Left ventricle myocardium superior (tissue), 1 donor: Measurements from ENCODE around the gene CMTM5. TPM values are rescaled to one million over a fixed set of nuclear protein-coding genes. Genes with fewer than 3 reads are reported as not detected.
A peak's percentile ranks its signal among the peaks of the same experiment; 100 is the strongest.
"Not testable (repeated sequence)": the region's sequence is repeated elsewhere in the genome, so short reads cannot be mapped to it uniquely, and the experiment has no call there.

ENCODE experiments used
- ATAC-seq: fragments of 200-7000 bp; cut with Tn5 transposase; one replicate; pipeline ENCODE4 v1.9.1; 2020; ENCODE audit warnings: mild to moderate bottlenecking, moderate library complexity
- DNase-seq: peaks from one replicate; pipeline ENCODE4 v3.0.0-alpha.2; 2020
- intact Hi-C: fragments of 100-400 bp; cut with micrococcal nuclease; formaldehyde crosslinking; loops from one replicate; pipeline ENCODE4 v1.11.0; 2022
- microRNA-seq: library from miRNA; unstranded; fragments of <30 nt; microRNA quantifications from one replicate; pipeline ENCODE4 v1.2.0, GENCODE V29; 2020; ENCODE audit warnings: borderline number of aligned reads
- total RNA-seq: library from RNA; stranded (reverse); fragmentation: NEBNext Ultra II Directional; extraction: Animal tissue kit (Norgen Biotek cat#: 25700); gene quantifications from one replicate; pipeline ENCODE4 v1.2.1, GENCODE V29; 2021
- donor health status: DM: no; HTN: yes; CAD: no; lungs with severe emphysema.

The CMTM5 gene
- total RNA-seq, 1 donor from 2014 or later = not detected

GRCh38 chr14:23425798-23426197, 49.0 kb downstream of the CMTM5 start:
- ATAC-seq, intact Hi-C loops: not testable (repeated sequence)
- peak; percentile 26 for DNase-seq

DNA sequence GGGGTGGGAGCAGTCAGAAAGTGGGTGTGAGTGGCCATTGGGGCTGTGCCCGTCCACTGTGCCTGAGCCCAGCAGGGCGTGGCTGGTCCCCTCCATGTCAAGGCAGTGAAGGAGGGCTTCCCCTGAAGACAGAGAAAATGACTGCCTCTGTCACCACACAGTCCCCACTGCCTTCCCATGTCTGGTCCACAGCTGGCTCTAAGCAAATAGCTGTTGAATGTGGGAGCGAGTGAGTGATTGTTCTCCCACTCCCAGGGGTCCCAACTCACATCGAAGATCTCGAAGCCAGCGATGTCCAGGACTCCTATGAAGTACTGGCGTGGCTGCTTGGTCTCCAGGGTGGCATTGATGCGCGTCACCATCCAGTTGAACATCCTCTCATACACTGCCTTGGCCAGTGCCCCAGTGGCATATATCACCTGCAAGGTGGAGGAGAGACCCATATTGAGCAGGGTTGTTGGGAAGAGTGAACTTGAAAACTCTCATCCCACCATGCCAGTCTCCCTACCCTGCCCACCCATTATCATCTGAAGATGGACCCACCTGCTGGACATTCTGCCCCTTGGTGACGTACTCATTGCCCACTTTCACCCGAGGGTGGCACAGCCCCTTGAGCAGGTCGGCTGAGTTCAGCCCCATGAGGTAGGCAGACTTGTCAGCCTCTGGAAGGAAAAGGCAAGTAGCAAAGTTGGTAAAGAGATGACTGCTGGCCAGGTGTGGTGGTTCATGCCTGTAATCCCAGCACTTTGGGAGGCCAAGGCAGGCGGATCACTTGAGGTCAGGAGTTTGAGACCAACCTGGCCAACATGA, 52.0 kb downstream of the CMTM5 start:
- peak; percentile 10 for ATAC-seq
- peak; percentile 46 for DNase-seq
- intact Hi-C loops = no loop called here

Small RNAs within 50 kb of the gene (microRNA-seq; reads per million reads assigned to microRNA genes)
- gene MIR208A = 1,866 reads per million, percentile 83 among the genes with 10 or more reads in this experiment
- gene MIR208B = 24,903 reads per million, percentile 97 among the genes with 10 or more reads in this experiment

Other genes with a start within 250 kb of the CMTM5 start
- 6.4 TPM for gene SLC7A8, start 193.4 kb upstream of the CMTM5 start, total RNA-seq
- not detected for gene RNF212B, start 139.1 kb upstream of the CMTM5 start, total RNA-seq
- 7.9 TPM for gene HOMEZ, start 90.9 kb upstream of the CMTM5 start, total RNA-seq
- 11.6 TPM for gene PPP1R3E, start 74.2 kb upstream of the CMTM5 start, total RNA-seq
- gene BCL2L2, start 70.2 kb upstream of the CMTM5 start, total RNA-seq = 38.3 TPM
- gene PABPN1, start 55.6 kb upstream of the CMTM5 start, total RNA-seq = 76.8 TPM
- 10.7 TPM for gene SLC22A17, start 24.2 kb upstream of the CMTM5 start, total RNA-seq
- gene EFS, start 11.9 kb upstream of the CMTM5 start, total RNA-seq = 3.3 TPM
- gene IL25, start 4.2 kb upstream of the CMTM5 start, total RNA-seq = not detected
- gene MYH6, start 31.2 kb downstream of the CMTM5 start, total RNA-seq = 4,258 TPM
- gene MYH7, start 58.6 kb downstream of the CMTM5 start, total RNA-seq = 12,717 TPM
- gene NGDN, start 92.7 kb downstream of the CMTM5 start, total RNA-seq = 18.6 TPM
- 1.0 TPM for gene ZFHX2, start 174.7 kb downstream of the CMTM5 start, total RNA-seq
- gene THTPA, start 179.2 kb downstream of the CMTM5 start, total RNA-seq = 20.2 TPM
- gene AP1G2, start 190.7 kb downstream of the CMTM5 start, total RNA-seq = 15.5 TPM
- 0.22 TPM for gene JPH4, start 201.7 kb downstream of the CMTM5 start, total RNA-seq